ENCODE measurements around the gene ACTL6B. TPM values are rescaled to one million over a fixed set of nuclear protein-coding genes. Genes with fewer than 3 reads are reported as not detected.

ACTL6B gene
- total and polyA plus RNA-seq, 8 donors = 0.23 to 7.7 (median 0.62) TPM

DNA sequence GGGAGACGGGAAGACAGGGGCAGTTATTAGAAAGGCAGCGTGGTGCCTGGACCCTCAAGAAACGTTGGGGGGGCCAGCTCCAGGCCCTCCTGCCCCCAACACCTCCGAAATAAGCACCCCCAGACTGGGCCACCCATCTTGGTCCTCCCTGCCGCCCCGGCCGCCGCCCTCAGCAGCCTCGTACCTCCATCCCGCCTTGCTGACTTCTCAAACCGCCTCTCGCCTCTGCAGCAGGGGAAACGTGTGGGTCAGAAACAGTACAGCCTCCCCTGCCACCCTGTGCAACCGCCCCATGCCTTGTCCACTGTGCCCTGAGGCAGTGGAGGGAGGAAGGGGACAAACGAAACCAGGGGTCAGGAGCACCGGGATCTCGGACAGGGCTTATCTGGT is 30.6 kb upstream of the ACTL6B start:
- H3K36me3 ChIP-seq = peaks cover 0 to 63% (median 46%) of the 10 kb centered on the region in 3 donors

DNA sequence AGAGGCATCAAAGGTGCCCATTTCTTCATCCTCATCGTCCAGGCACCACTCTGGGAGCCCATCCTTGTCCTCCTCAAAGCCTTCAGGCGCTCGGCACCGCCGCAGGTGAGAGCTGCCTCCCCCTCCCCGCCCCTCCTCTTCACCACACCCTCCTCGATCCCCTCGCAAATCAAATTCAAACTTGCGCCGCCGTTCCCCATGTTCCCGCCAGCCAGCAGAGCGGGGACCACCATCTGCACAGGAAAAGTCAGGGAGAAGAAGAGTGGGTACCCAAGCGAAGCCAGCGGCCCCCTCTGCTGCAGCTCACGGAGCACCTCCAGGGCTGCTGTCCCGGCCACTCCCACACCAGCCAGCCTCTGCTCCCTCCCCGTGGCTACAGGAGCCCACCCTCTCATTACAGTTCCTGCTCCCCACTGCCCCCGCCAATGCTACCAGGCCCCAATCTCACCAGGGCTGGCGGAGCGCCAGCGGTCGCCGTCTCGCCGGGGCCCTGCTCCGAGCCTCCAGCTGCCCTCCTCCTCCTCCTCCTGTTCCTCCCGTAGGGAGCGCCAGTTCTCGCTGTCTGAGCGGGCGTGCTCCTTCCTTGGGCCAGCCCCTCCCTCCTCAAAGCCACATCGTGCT is 30.1 kb upstream of the ACTL6B start:
- no peaks in the 10 kb centered on the region for H3K9me3 ChIP-seq
- intact Hi-C loops (cut with DNase I) = loop anchor here in 1 of 3 donors (10.0 kb wide), 2 partner anchors 122 to 222 kb away; partner anchors contain the start of gene SPACDR
- FAIRE-seq (no peak), DNase-seq (peak in 2 of 6 donors; percentile 60 to 74), ATAC-seq (no peak)
- peaks cover 0 to 4% (median 0%) of the 10 kb centered on the region in 3 donors for H3K4me1 ChIP-seq
- TF ChIP-seq CTCF (IDR thresholded peaks at IDR 0.05) = no peak
- H3K4me3 ChIP-seq = no peak overlapping the region
- 87 to 88% methylated on average over 33 of the region's 33 CpGs for WGBS, 2 donors
- no peak overlapping the region for H3K27ac ChIP-seq
- no peaks in the 10 kb centered on the region for H3K27me3 ChIP-seq
- H3K36me3 ChIP-seq = peaks cover 0 to 68% (median 51%) of the 10 kb centered on the region in 3 donors

More for the DNA sequence above, 30.6 kb upstream of the ACTL6B start:
- no peaks in the 10 kb centered on the region for H3K9me3 ChIP-seq
- no peaks in the 10 kb centered on the region for H3K27me3 ChIP-seq
- no peak overlapping the region for H3K4me3 ChIP-seq
- H3K27ac ChIP-seq = no peak overlapping the region
- no peak for DNase-seq
- no peak for ATAC-seq
- H3K4me1 ChIP-seq = peaks cover 1 to 8% (median 5%) of the 10 kb centered on the region in 3 donors
- intact Hi-C loops (cut with DNase I) = loop anchor here in 1 of 3 donors (10.0 kb wide), 2 partner anchors 122 to 222 kb away; partner anchors contain the start of gene SPACDR
- TF ChIP-seq CTCF (IDR thresholded peaks at IDR 0.05) = no peak
- FAIRE-seq = no peak
- WGBS, 2 donors = 92 to 93% methylated on average over 17 of the region's 17 CpGs

DNA sequence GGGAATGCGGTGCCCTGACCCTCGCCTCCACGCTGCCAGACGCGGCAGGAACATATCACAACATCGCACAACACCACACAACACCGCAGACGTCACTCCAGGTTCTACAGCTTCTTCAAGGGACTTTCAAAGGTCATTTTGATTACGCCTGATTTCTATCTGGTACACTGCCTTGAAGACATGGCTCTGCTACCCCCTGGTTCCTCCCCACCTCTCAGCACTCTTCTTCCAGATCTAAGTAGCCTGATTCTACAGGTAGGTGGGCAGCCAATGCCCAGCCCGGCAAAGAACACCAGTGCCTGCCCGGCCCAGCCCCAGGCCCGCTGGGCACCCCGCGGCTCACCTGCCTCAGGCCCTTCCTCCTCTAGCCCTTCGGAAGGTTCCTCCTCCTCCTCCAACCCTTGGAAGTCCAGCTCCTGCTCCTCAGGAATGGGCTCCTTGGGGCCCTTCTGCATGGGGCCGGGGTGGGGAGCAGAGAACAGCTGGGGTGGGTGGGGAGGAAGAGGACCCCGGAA is 29.4 kb upstream of the ACTL6B start:
- WGBS, 2 donors = 92 to 95% methylated on average over 16 to 17 of the region's 17 CpGs
- no peak for DNase-seq
- H3K4me1 ChIP-seq = no peaks in the 10 kb centered on the region
- ATAC-seq = no peak
- peaks cover 0 to 71% (median 51%) of the 10 kb centered on the region in 3 donors for H3K36me3 ChIP-seq
- no peak for FAIRE-seq
- H3K27me3 ChIP-seq = no peaks in the 10 kb centered on the region
- H3K9me3 ChIP-seq = no peaks in the 10 kb centered on the region
- intact Hi-C loops (cut with DNase I) = loop anchor here in 1 of 3 donors (10.0 kb wide), 2 partner anchors 121 to 221 kb away; partner anchors contain the start of gene SPACDR
- H3K27ac ChIP-seq = no peak overlapping the region
- TF ChIP-seq CTCF (IDR thresholded peaks at IDR 0.05) = no peak
- H3K4me3 ChIP-seq = no peak overlapping the region

- no peak for FAIRE-seq
- no peak overlapping the region for H3K4me3 ChIP-seq
- ATAC-seq = no peak
- H3K36me3 ChIP-seq = peaks cover 0 to 71% (median 51%) of the 10 kb centered on the region in 3 donors
- intact Hi-C loops (cut with DNase I) = loop anchor here in 1 of 3 donors (10.0 kb wide), 2 partner anchors 120 to 220 kb away; partner anchors contain the start of gene SPACDR
- 89% methylated on average over 18 of the region's 18 CpGs for WGBS, 2 donors
- no peaks in the 10 kb centered on the region for H3K27me3 ChIP-seq
- DNase-seq = no peak
- H3K9me3 ChIP-seq = no peaks in the 10 kb centered on the region
- no peak for TF ChIP-seq CTCF (IDR thresholded peaks at IDR 0.05)
- no peak overlapping the region for H3K27ac ChIP-seq
- H3K4me1 ChIP-seq = no peaks in the 10 kb centered on the region
These were observed 28.9 kb upstream of the ACTL6B start for GRCh38 chr7:100685049-100685605.
